D721Med (cell line): Measurements from ENCODE around the gene NFYA.

Experiments
- DNase-seq: peaks from one replicate; pipeline ENCODE4 v3.0.0; 2011; ENCODE audit warnings: low spot score; ENCODE audit not compliant: insufficient read length
- FAIRE-seq: peaks from 2 replicates; lab custom pipeline; 2011; peaks lifted over from hg19 to GRCh38; lab: Jason Lieb, UNC
- CTCF ChIP-seq: IDR thresholded peaks from 2 replicates; pipeline ENCODE4 v1.5.1; 2012; ENCODE audit warnings: mild to moderate bottlenecking, control low read depth; ENCODE audit not compliant: insufficient read depth; ENCODE audit errors: missing control alignments

Gene NFYA

GRCh38 chr6:41063884-41064285 is 8.9 kb upstream of the NFYA start:
- FAIRE-seq: no peak

GRCh38 chr6:41064841-41065240 is 7.9 kb upstream of the NFYA start:
- FAIRE-seq (no peak), DNase-seq (no peak)
- no peak for TF ChIP-seq CTCF

More at GRCh38 chr6:41063884-41064285, 8.9 kb upstream of the NFYA start:
- DNase-seq: no peak
- no peak for TF ChIP-seq CTCF

GRCh38 chr6:41065550-41066026 is 7.2 kb upstream of the NFYA start:
- FAIRE-seq (no peak), DNase-seq (no peak)
- TF ChIP-seq CTCF: no peak

GRCh38 chr6:41066867-41067304 is 5.9 kb upstream of the NFYA start:
- FAIRE-seq: peak; percentile 11
- no peak for DNase-seq
- peak; percentile 82 for TF ChIP-seq CTCF

- DNase-seq: no peak
- no peak for FAIRE-seq
- TF ChIP-seq CTCF: no peak
These were observed 1.3 kb upstream of the NFYA start for GRCh38 chr6:41071501-41071922.

- DNase-seq (no peak), FAIRE-seq (peak; percentile 79)
- no peak for TF ChIP-seq CTCF
These were observed 595 bp upstream of the NFYA start, which contains the start of gene OARD1 for GRCh38 chr6:41071923-41072835. TSS of gene OARD1 (minus strand) at chr6:41072356. CDS start at chr6:41071634, 722 bp downstream.
